Heart left ventricle (tissue), 16 donors: Measurements from ENCODE around the gene ZNF75A. TPM values are rescaled to one million over a fixed set of nuclear protein-coding genes. Genes with fewer than 3 reads are reported as not detected.

Source experiments
- ATAC-seq, 4 donors: fragments of 200-7000 bp; cut with Tn5 transposase; one replicate each; pipeline ENCODE4 v1.9.1; 2020 to 2022; ENCODE audit warnings: moderate library complexity in 4 of 4, mild to moderate bottlenecking in 3 of 4, moderate number of reproducible peaks in 1 of 4
- DNase-seq, 5 donors: peaks; one replicate each; pipeline ENCODE4 v3.0.0-alpha.2; 2020
- H3K27ac ChIP-seq, 12 donors: fragments of 200-600 bp; sonication (generic) in 4 of 12; one replicate each; pipeline versions ENCODE4 v1.5.0 to v1.8.0; 2016 to 2022; ENCODE audit warnings: mild to moderate bottlenecking in 2 of 12
- H3K27me3 ChIP-seq, 9 donors: fragments of 200-600 bp; sonication (generic) in 2 of 9; one replicate each; pipeline versions ENCODE4 v1.5.1 to v1.8.0; 2016 to 2022; ENCODE audit warnings: mild to moderate bottlenecking in 3 of 9
- H3K36me3 ChIP-seq, 9 donors: fragments of 200-600 bp; sonication (generic) in 2 of 9; one replicate each; pipeline versions ENCODE4 v1.5.0 to v1.8.0; 2018 to 2022; ENCODE audit warnings: mild to moderate bottlenecking in 2 of 9
- H3K4me1 ChIP-seq, 12 donors: fragments of 200-600 bp; sonication (generic) in 4 of 12; one replicate each; pipeline versions ENCODE4 v1.5.0 to v1.8.0; 2016 to 2022; ENCODE audit warnings: mild to moderate bottlenecking in 3 of 12
- H3K4me3 ChIP-seq, 12 donors: fragments of 200-600 bp; sonication (generic) in 4 of 12; one replicate each; pipeline versions ENCODE4 v1.5.0 to v1.8.0; 2017 to 2022; ENCODE audit warnings: mild to moderate bottlenecking in 9 of 12, moderate library complexity in 4 of 12
- H3K9me3 ChIP-seq, 12 donors: fragments of 200-600 bp; sonication (generic) in 4 of 12; one replicate each; pipeline versions ENCODE4 v1.5.0 to v1.8.0; 2016 to 2022; ENCODE audit warnings: mild to moderate bottlenecking in 1 of 12
- CTCF ChIP-seq, 12 donors: fragments of 200-600 bp; sonication (generic) in 4 of 12; IDR thresholded peaks; one replicate each; pipeline versions ENCODE4 v1.5.0 to v1.8.0; 2018 to 2022; ENCODE audit warnings: antibody characterized with exemption in 12 of 12, mild to moderate bottlenecking in 5 of 12
- POLR2A ChIP-seq, 2 donors: fragments of 450-650 bp; IDR thresholded peaks; one replicate each; pipeline ENCODE4 v1.6.1; 2017; ENCODE audit warnings: antibody characterized with exemption in 2 of 2, mild to moderate bottlenecking in 2 of 2, moderate library complexity in 2 of 2
- WGBS, 4 donors: extraction: QIAGEN DNeasy Blood & Tissue Kit in 2 of 4; methylation state at CpG; one replicate each; pipeline versions ENCODE4 v1.1.5 to v1.1.7; 2013 to 2018; 5-methylcytosine and 5-hydroxymethylcytosine counted together
- intact Hi-C, 10 donors: fragments of 100-400 bp; cut with DNase I; formaldehyde crosslinking; loops; one replicate each; pipeline versions ENCODE4 v1.11.1 to v1.14.2; 2022
- polyA plus RNA-seq, 2 donors: library from polyadenylated mRNA; stranded (reverse); fragments of 200-250 nt; gene quantifications; one replicate each; pipeline ENCODE4 v1.2.3, GENCODE V29; 2013
- total RNA-seq, 9 donors: library from RNA; depleted of rRNA in 2 of 9; stranded (reverse); fragments of >200 nt in 2 of 9; fragmentation: NEBNext Ultra II Directional in 3 of 9; extraction: Animal tissue kit (Norgen Biotek cat#: 25700) in 3 of 9; gene quantifications; one replicate each; pipeline versions ENCODE4 v1.1.0 to v1.2.4, GENCODE V29; 2016 to 2023
- donor health status: ischemic (EF 13 %, LVEDD 7.1; RV severe dilation, severe dysfunction).
- donor health status: healthy with polysubstance abuse.
- donor health status: DM: no; HTN: yes; CAD: no.
- donor health status: DM: no; HTN: no; CAD: no.
- donor health status: ischemic (EF 25% LVEDD 6.9; RV normal size, moderate dysfunction).
- donor health status: ischemic (EF 25% LVEDD 5.7; RV mildly dilated, moderate dysfunction).
- donor health status: healthy.
- donor health status: DM: yes; HTN: yes; CAD: no.
- donor health status: ischemic (EF 35%, LVEDD 5.7; RV mildly dilated, moderate dysfunction).
- donor health status: nonischemic (EF 11% LVEDD 7.7; RV severe dilation, severe dysfunction).
- donor health status: DM: yes; HTN: yes; CAD: no.
- donor health status: PGD.
- donor health status: ischemic (EF 29% LVEDD 5.4; RV normal size, mild dysfunction).
- donor health status: nonischemic (EF 23%, LVEDD 6.1; RV moderate dilation, normal function).

The ZNF75A gene
- total and polyA plus RNA-seq, 11 donors = 12.3 to 27.3 (median 18.1) TPM

GRCh38 chr16:3289998-3290673 lies 15.2 kb upstream of the ZNF75A start:
- no peak for ATAC-seq
- Histone ChIP-seq H3K4me1 (peaks cover 0 to 8% (median 3%) of the 10 kb centered on the region in 12 donors), H3K27me3 (no peaks in the 10 kb centered on the region), H3K4me3 (no peak overlapping the region), H3K36me3 (peaks cover 11 to 86% (median 74%) of the 10 kb centered on the region in 9 donors), H3K9me3 (peaks cover 0 to 100% (median 69%) of the 10 kb centered on the region in 12 donors), H3K27ac (no peak overlapping the region)
- WGBS, 4 donors = 97 to 99% (median 98%) methylated on average over 16 of the region's 16 CpGs
- TF ChIP-seq CTCF (IDR thresholded peaks at IDR 0.05) (no peak), POLR2A (IDR thresholded peaks at IDR 0.05) (no peak)
- intact Hi-C loops = loop anchor here in 4 of 10 donors (10.0 kb wide), 4 partner anchors 55 to 215 kb away; partner anchors contain the start of genes CLUAP1 (in 2 of the 4), C16orf90 (in 1 of the 4) and ZNF200 (in 1 of the 4)
- DNase-seq = no peak

- DNase-seq (no peak), ATAC-seq (no peak)
- Histone ChIP-seq H3K36me3 (peaks cover 11 to 65% (median 49%) of the 10 kb centered on the region in 9 donors), H3K4me3 (no peak overlapping the region), H3K4me1 (no peaks in the 10 kb centered on the region), H3K9me3 (peaks cover 0 to 100% (median 79%) of the 10 kb centered on the region in 12 donors), H3K27ac (no peak overlapping the region), H3K27me3 (no peaks in the 10 kb centered on the region)
- 88 to 95% (median 92%) methylated on average over 3 of the region's 3 CpGs for WGBS, 4 donors
- TF ChIP-seq CTCF (IDR thresholded peaks at IDR 0.05) (no peak), POLR2A (IDR thresholded peaks at IDR 0.05) (no peak)
- intact Hi-C loops = loop anchor here in 1 of 10 donors (10.0 kb wide), 1 partner anchor 202 kb away; the partner anchor contains the start of gene C16orf90
These were observed 12.7 kb upstream of the ZNF75A start for GRCh38 chr16:3292604-3293003.

- peaks cover 0 to 100% (median 72%) of the 10 kb centered on the region in 12 donors for H3K9me3 ChIP-seq
- no peak overlapping the region for H3K4me3 ChIP-seq
- DNase-seq (peak in 1 of 5 donors; percentile 23), ATAC-seq (peak in 2 of 4 donors; percentile 55)
- no peak overlapping the region for H3K27ac ChIP-seq
- intact Hi-C loops = loop anchor here in 1 of 10 donors (10.0 kb wide), 1 partner anchor 200 kb away; the partner anchor contains the start of gene C16orf90
- H3K4me1 ChIP-seq = no peaks in the 10 kb centered on the region
- WGBS, 4 donors = 35 to 50% (median 39%) methylated on average over 36 to 45 of the region's 45 CpGs
- peaks cover 5 to 53% (median 32%) of the 10 kb centered on the region in 9 donors for H3K36me3 ChIP-seq
- H3K27me3 ChIP-seq = no peaks in the 10 kb centered on the region
- TF ChIP-seq CTCF (IDR thresholded peaks at IDR 0.05) = no peak
- TF ChIP-seq POLR2A (IDR thresholded peaks at IDR 0.05) = no peak
These were observed 10.1 kb upstream of the ZNF75A start for GRCh38 chr16:3295209-3295608.

- ATAC-seq (peak in 2 of 4 donors; percentile 13 to 31), DNase-seq (no peak)
- TF ChIP-seq POLR2A (IDR thresholded peaks at IDR 0.05) (no peak), CTCF (IDR thresholded peaks at IDR 0.05) (no peak)
- Histone ChIP-seq H3K9me3 (peaks cover 0 to 100% (median 72%) of the 10 kb centered on the region in 12 donors), H3K27me3 (no peaks in the 10 kb centered on the region), H3K27ac (no peak overlapping the region), H3K4me3 (no peak overlapping the region), H3K4me1 (no peaks in the 10 kb centered on the region), H3K36me3 (peaks cover 0 to 52% (median 27%) of the 10 kb centered on the region in 9 donors)
- intact Hi-C loops = loop anchor here in 1 of 10 donors (10.0 kb wide), 1 partner anchor 199 kb away; the partner anchor contains the start of gene C16orf90
- 64 to 82% (median 74%) methylated on average over 13 of the region's 13 CpGs for WGBS, 4 donors
These were observed 9.5 kb upstream of the ZNF75A start for GRCh38 chr16:3295783-3296182.
